Liver (tissue), 3 donors: ENCODE data around the gene PIPOX.

Experiments
- HNF4G ChIP-seq: IDR thresholded peaks from 2 replicates; pipeline ENCODE4 v1.6.1; 2016; ENCODE audit warnings: antibody characterized with exemption
- JUND ChIP-seq, 2 donors: IDR thresholded peaks; 2 replicates each; pipeline ENCODE4 v1.6.1; 2016; ENCODE audit warnings: antibody characterized with exemption in 2 of 2
- RAD21 ChIP-seq, 2 donors: IDR thresholded peaks; 2 replicates each; pipeline ENCODE4 v1.6.1; 2016; ENCODE audit warnings: antibody characterized with exemption in 2 of 2, mild to moderate bottlenecking in 2 of 2
- TAF1 ChIP-seq: conservative IDR thresholded peaks from 2 replicates; pipeline ENCODE4 v1.6.1; 2016; ENCODE audit warnings: antibody characterized with exemption, mild to moderate bottlenecking
- YY1 ChIP-seq: IDR thresholded peaks from 2 replicates; pipeline ENCODE4 v1.6.1; 2016; ENCODE audit warnings: antibody characterized with exemption, mild to moderate bottlenecking
- TF ChIP-seq, protein P1 (sequence below): fragments of 150-350 bp; IDR thresholded peaks from 2 replicates; pipeline ENCODE4 v1.5.1; 2017; ENCODE audit warnings: improper control_type of control experiment, low read depth, low read length; ENCODE audit not compliant: missing input control
- TF ChIP-seq, protein P2 (sequence below): IDR thresholded peaks from 2 replicates; pipeline ENCODE4 v1.6.1; 2016; ENCODE audit warnings: antibody characterized with exemption, mild to moderate bottlenecking
- TF ChIP-seq, protein P3 (sequence below): IDR thresholded peaks from 2 replicates; pipeline ENCODE4 v1.6.1; 2016; ENCODE audit warnings: antibody characterized with exemption
- TF ChIP-seq, protein P4 (sequence below): IDR thresholded peaks from 2 replicates; pipeline ENCODE4 v1.6.1; 2016; ENCODE audit warnings: antibody characterized with exemption
- TF ChIP-seq, protein P5 (sequence below): IDR thresholded peaks from 2 replicates; pipeline ENCODE4 v1.6.1; 2016; ENCODE audit warnings: antibody characterized with exemption
- donor health status: healthy.
- donor health status: healthy.

DNA sequence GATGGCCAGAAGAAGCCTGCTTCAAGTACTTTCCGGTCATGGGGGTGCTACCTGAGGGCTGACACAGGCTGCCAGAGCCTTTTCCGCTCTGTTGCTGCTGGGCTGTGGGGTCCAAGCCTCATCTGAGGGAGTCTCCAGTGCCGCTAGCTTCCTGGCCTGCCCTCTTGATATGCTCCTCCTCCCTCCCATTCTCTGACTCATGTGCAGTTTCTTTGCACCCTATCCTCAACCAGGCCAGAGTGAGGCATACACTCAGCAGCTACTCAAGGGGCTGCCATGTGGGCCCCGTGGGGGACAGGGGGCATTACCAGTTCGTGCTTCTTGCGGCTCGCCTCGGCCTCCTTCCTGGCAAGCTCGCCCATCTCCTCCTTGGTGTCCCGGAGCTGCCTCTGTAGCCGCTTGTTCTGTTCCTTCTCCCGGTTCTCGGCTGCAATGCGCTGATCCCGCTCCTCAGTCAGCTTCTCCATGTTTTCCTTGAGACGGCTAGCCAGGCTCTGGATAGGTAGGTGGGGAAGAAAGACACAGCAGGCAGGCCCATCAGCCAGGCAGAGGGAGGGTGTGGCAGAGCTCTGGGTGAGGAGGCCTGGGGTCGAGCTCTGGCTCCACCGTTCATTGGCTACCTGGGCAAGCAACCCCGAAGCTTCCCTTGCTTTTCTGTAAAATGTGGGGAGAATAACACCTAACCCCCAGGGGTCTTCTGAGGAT lies 43.8 kb downstream of the PIPOX start:
- TF ChIP-seq, protein P1, sequence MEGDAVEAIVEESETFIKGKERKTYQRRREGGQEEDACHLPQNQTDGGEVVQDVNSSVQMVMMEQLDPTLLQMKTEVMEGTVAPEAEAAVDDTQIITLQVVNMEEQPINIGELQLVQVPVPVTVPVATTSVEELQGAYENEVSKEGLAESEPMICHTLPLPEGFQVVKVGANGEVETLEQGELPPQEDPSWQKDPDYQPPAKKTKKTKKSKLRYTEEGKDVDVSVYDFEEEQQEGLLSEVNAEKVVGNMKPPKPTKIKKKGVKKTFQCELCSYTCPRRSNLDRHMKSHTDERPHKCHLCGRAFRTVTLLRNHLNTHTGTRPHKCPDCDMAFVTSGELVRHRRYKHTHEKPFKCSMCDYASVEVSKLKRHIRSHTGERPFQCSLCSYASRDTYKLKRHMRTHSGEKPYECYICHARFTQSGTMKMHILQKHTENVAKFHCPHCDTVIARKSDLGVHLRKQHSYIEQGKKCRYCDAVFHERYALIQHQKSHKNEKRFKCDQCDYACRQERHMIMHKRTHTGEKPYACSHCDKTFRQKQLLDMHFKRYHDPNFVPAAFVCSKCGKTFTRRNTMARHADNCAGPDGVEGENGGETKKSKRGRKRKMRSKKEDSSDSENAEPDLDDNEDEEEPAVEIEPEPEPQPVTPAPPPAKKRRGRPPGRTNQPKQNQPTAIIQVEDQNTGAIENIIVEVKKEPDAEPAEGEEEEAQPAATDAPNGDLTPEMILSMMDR = no peak
- TF ChIP-seq, protein P2, sequence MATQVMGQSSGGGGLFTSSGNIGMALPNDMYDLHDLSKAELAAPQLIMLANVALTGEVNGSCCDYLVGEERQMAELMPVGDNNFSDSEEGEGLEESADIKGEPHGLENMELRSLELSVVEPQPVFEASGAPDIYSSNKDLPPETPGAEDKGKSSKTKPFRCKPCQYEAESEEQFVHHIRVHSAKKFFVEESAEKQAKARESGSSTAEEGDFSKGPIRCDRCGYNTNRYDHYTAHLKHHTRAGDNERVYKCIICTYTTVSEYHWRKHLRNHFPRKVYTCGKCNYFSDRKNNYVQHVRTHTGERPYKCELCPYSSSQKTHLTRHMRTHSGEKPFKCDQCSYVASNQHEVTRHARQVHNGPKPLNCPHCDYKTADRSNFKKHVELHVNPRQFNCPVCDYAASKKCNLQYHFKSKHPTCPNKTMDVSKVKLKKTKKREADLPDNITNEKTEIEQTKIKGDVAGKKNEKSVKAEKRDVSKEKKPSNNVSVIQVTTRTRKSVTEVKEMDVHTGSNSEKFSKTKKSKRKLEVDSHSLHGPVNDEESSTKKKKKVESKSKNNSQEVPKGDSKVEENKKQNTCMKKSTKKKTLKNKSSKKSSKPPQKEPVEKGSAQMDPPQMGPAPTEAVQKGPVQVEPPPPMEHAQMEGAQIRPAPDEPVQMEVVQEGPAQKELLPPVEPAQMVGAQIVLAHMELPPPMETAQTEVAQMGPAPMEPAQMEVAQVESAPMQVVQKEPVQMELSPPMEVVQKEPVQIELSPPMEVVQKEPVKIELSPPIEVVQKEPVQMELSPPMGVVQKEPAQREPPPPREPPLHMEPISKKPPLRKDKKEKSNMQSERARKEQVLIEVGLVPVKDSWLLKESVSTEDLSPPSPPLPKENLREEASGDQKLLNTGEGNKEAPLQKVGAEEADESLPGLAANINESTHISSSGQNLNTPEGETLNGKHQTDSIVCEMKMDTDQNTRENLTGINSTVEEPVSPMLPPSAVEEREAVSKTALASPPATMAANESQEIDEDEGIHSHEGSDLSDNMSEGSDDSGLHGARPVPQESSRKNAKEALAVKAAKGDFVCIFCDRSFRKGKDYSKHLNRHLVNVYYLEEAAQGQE = no peak
- TF ChIP-seq TAF1 = no peak
- TF ChIP-seq, protein P3, sequence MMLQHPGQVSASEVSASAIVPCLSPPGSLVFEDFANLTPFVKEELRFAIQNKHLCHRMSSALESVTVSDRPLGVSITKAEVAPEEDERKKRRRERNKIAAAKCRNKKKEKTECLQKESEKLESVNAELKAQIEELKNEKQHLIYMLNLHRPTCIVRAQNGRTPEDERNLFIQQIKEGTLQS = no peak
- no peak for TF ChIP-seq RAD21 (IDR thresholded peaks at IDR 0.05)
- no peak for TF ChIP-seq HNF4G
- TF ChIP-seq, protein P4, sequence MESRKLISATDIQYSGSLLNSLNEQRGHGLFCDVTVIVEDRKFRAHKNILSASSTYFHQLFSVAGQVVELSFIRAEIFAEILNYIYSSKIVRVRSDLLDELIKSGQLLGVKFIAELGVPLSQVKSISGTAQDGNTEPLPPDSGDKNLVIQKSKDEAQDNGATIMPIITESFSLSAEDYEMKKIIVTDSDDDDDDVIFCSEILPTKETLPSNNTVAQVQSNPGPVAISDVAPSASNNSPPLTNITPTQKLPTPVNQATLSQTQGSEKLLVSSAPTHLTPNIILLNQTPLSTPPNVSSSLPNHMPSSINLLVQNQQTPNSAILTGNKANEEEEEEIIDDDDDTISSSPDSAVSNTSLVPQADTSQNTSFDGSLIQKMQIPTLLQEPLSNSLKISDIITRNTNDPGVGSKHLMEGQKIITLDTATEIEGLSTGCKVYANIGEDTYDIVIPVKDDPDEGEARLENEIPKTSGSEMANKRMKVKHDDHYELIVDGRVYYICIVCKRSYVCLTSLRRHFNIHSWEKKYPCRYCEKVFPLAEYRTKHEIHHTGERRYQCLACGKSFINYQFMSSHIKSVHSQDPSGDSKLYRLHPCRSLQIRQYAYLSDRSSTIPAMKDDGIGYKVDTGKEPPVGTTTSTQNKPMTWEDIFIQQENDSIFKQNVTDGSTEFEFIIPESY = no peak
- TF ChIP-seq JUND (IDR thresholded peaks at IDR 0.05) = no peak
- TF ChIP-seq, protein P5, sequence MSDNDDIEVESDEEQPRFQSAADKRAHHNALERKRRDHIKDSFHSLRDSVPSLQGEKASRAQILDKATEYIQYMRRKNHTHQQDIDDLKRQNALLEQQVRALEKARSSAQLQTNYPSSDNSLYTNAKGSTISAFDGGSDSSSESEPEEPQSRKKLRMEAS = no peak
- TF ChIP-seq YY1 = no peak
